ENCODE measurements around the gene NPHS1.

DNA sequence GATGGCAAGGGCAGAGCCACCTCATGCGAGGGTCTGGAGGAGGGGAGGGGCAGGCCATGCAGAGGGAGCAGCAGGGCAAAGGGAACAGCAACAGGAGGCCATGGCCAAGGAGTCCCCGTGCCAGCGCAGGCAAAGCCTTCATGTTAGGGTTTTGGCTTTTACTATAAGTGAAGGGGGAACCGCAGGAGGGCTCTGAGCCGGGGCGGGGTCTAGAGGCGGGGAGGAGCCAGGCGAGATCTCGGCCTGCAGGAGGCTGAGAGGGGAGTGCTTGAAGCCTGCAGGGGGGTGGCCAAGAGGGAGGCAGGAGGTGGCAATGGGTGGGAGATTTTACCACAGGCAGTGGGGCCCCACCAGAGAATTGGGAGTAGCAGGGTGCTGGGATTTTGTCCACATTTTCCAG lies 70.7 kb downstream of the NPHS1 start:
- TF ChIP-seq CTCF (IDR thresholded peaks at IDR 0.05) (no peak), POLR2A (IDR thresholded peaks at IDR 0.05) (no peak)
